Esophagus squamous epithelium (tissue), 5 donors: ENCODE measurements around the gene MGST3. TPM values are rescaled to one million over a fixed set of nuclear protein-coding genes. Genes with fewer than 3 reads are reported as not detected.

Experiments
- DNase-seq: peaks from one replicate; lab custom pipeline; 2025; lab: John Stamatoyannopoulos, UW
- H3K27ac ChIP-seq, 4 donors: fragments of 200-600 bp; sonication (generic); one replicate each; pipeline ENCODE4 v1.5.1; 2016 to 2019; ENCODE audit warnings: mild to moderate bottlenecking in 1 of 4
- H3K27me3 ChIP-seq, 4 donors: fragments of 200-600 bp; sonication (generic); 1 replicate in 3 of 4; 2 replicates in 1 of 4; pipeline versions ENCODE4 v1.5.1 to v1.6.0; 2017 to 2021; ENCODE audit warnings: antibody characterized with exemption in 1 of 4
- H3K36me3 ChIP-seq, 3 donors: fragments of 200-600 bp; sonication (generic); one replicate each; pipeline ENCODE4 v1.5.1; 2016 to 2019
- H3K4me1 ChIP-seq, 3 donors: fragments of 200-600 bp; sonication (generic); one replicate each; pipeline ENCODE4 v1.5.1; 2017 to 2019
- H3K4me3 ChIP-seq, 4 donors: fragments of 200-600 bp; sonication (generic); 1 replicate in 3 of 4; 2 replicates in 1 of 4; pipeline ENCODE4 v1.5.1; 2016 to 2019; ENCODE audit warnings: mild to moderate bottlenecking in 2 of 4, moderate library complexity in 1 of 4
- H3K9me3 ChIP-seq, 3 donors: fragments of 200-600 bp; sonication (generic); one replicate each; pipeline ENCODE4 v1.5.1; 2016 to 2019
- POLR2A ChIP-seq, 4 donors: fragments of 450-650 bp; IDR thresholded peaks; one replicate each; pipeline ENCODE4 v1.6.1; 2017; ENCODE audit warnings: antibody characterized with exemption in 4 of 4, mild to moderate bottlenecking in 4 of 4, moderate library complexity in 3 of 4
- whole genome bisulfite sequencing, 2 donors: methylation state at CpG; one replicate each; pipeline ENCODE4 v1.1.5; 2018; 5-methylcytosine and 5-hydroxymethylcytosine counted together
- intact Hi-C: fragments of 100-400 bp; cut with DNase I; formaldehyde crosslinking; loops from one replicate; pipeline ENCODE4 v1.15.0; 2022
- total RNA-seq, 4 donors: library from RNA; depleted of rRNA; stranded (reverse); fragments of >200 nt; gene quantifications; one replicate each; pipeline ENCODE4 v1.1.0, GENCODE V29; 2016
- TF ChIP-seq, protein P1 (sequence below), 6 experiments: fragments of 450-650 bp in 4 of 6; fragments of 200-600 bp in 2 of 6; sonication (generic) in 2 of 6; IDR thresholded peaks; one replicate each; pipeline ENCODE4 v1.5.1; 2016 to 2019; ENCODE audit warnings: antibody characterized with exemption in 6 of 6, mild to moderate bottlenecking in 4 of 6, moderate library complexity in 4 of 6
- donor health status: DM: yes; HTN: yes; CAD: no.

The MGST3 gene
- total RNA-seq, 4 donors from 2014 or later = 64.7 to 103 (median 82.9) TPM

DNA sequence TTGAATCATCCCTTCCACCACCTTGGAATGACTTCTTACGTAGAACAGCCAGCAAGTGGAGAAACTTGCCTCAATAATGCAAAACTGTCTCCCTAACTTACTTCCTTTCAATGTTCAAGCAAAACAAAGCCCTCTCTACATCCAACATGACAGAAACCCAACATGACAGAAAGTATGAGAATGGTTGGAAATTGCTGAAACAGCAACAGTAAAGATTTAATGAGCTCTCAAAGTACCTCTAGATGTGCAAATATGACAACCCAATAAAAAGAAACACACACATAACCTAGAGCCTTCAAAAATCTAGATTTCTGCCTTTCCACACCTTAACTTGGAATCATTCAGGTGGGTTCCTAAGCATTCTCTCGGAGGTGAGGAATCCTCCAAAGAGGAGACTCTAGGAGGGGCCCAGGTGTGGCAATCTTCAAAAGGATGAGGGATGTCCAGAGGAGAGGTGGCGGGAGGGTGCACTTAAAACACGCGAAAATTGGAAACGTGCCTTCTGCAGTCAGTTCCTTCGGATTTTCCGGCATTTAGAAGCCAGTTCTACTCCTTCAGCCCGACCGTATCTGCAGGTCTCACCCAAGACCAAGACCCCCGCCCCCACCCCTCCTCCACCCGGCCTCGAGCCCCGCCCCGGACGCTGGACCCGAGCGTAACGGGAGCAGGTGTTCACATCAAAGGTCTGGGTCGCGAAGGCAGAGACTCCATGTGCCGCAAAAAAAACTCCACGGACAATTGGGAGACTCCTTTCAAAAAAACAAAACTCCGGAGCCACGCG is 996 bp upstream of the MGST3 start:
- H3K36me3 ChIP-seq = no peaks in the 10 kb centered on the region
- peak overlapping the region; percentile 45 to 80 (median 67) for H3K4me3 ChIP-seq
- 16 to 21% methylated on average over 8 to 11 of the region's 26 CpGs for WGBS, 2 donors
- H3K9me3 ChIP-seq = no peaks in the 10 kb centered on the region
- H3K4me1 ChIP-seq = peaks cover 22 to 42% (median 25%) of the 10 kb centered on the region in 3 donors
- peak overlapping the region; percentile 89 to 96 (median 92) for H3K27ac ChIP-seq
- intact Hi-C loops = no loop called here
- H3K27me3 ChIP-seq = no peaks in the 10 kb centered on the region
- TF ChIP-seq POLR2A (IDR thresholded peaks at IDR 0.05) = no peak
- TF ChIP-seq, protein P1, sequence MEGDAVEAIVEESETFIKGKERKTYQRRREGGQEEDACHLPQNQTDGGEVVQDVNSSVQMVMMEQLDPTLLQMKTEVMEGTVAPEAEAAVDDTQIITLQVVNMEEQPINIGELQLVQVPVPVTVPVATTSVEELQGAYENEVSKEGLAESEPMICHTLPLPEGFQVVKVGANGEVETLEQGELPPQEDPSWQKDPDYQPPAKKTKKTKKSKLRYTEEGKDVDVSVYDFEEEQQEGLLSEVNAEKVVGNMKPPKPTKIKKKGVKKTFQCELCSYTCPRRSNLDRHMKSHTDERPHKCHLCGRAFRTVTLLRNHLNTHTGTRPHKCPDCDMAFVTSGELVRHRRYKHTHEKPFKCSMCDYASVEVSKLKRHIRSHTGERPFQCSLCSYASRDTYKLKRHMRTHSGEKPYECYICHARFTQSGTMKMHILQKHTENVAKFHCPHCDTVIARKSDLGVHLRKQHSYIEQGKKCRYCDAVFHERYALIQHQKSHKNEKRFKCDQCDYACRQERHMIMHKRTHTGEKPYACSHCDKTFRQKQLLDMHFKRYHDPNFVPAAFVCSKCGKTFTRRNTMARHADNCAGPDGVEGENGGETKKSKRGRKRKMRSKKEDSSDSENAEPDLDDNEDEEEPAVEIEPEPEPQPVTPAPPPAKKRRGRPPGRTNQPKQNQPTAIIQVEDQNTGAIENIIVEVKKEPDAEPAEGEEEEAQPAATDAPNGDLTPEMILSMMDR (IDR thresholded peaks at IDR 0.05) = no peak
- no peak for DNase-seq

DNA sequence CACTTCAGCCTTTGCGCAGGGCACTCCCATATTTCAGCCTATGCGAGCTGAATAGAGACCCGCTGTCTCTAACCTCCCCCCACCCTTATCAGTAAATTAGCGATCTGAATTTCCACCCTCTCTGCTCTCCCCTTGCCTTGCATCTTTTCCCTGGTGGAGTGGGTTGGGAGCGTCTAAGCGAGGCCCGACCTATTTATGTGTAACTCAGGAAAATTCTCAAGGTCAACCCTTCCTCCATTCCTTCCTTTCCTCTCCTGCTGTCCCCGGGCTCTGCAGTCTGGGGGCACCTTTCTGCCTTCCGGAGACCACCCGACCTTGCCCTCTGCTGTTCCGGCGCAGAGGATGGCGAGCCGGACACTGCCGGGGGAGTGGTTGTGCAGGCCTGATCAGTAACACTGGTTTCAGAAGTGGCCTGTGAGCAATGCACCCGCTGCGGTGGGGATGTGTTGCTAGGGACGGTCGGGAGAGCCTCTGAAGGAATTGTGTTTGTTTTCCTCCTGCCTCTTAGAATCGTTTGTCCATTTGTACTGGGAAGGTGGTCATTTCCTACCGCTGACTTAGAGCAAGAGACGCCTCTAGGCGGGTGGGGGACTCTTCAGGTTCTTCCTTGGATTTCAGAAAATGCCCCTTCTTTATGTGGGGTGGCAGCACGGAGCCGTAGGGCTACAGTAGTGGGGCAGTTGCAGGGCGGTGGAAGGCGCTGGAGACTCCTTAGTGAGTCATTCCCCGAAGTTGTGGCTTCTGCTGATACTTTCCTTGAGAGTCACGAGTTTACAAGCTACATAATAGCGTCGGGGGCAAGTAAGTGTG is 513 bp downstream of the MGST3 start:
- Histone ChIP-seq H3K4me3 (peak overlapping the region; percentile 45 to 80 (median 67)), H3K27me3 (no peaks in the 10 kb centered on the region), H3K27ac (peak overlapping the region; percentile 89 to 96 (median 92)), H3K9me3 (no peaks in the 10 kb centered on the region), H3K36me3 (peaks cover 0 to 4% (median 0%) of the 10 kb centered on the region in 3 donors), H3K4me1 (peaks cover 22 to 56% (median 27%) of the 10 kb centered on the region in 3 donors)
- 0% methylated on average over 19 to 29 of the region's 31 CpGs for WGBS, 2 donors
- TF ChIP-seq POLR2A (IDR thresholded peaks at IDR 0.05) = peak in 1 of 4 donors; percentile 24
- TF ChIP-seq, protein P1 (IDR thresholded peaks at IDR 0.05) = peak in 2 of 6 experiments; percentile 4 to 17
- no peak for DNase-seq
- intact Hi-C loops = no loop called here

DNA sequence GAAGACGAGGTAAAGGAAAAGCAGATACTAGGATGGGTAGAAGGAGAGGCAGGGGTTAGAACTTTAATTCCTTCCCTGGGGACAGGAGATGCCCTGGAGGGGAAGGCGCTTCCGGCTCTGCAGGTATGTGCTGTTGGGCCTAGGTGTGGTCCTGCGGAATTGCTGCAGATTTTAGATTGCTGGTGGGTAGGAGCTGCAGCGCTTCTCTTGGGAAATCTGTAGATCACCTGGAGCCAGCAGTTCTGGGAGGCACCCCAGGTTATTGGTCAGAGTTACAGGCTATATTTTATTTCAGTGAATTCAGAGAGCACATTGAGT is 1.1 kb downstream of the MGST3 start:
- peak overlapping the region; percentile 45 to 80 (median 67) for H3K4me3 ChIP-seq
- intact Hi-C loops = no loop called here
- peaks cover 0 to 10% (median 0%) of the 10 kb centered on the region in 3 donors for H3K36me3 ChIP-seq
- no peaks in the 10 kb centered on the region for H3K27me3 ChIP-seq
- TF ChIP-seq, protein P1 (IDR thresholded peaks at IDR 0.05) = no peak
- no peak for TF ChIP-seq POLR2A (IDR thresholded peaks at IDR 0.05)
- 13 to 19% methylated on average over 5 of the region's 5 CpGs for WGBS, 2 donors
- H3K4me1 ChIP-seq = peaks cover 22 to 62% (median 27%) of the 10 kb centered on the region in 3 donors
- peak overlapping the region; percentile 89 to 96 (median 92) for H3K27ac ChIP-seq
- DNase-seq = no peak
- no peaks in the 10 kb centered on the region for H3K9me3 ChIP-seq

DNA sequence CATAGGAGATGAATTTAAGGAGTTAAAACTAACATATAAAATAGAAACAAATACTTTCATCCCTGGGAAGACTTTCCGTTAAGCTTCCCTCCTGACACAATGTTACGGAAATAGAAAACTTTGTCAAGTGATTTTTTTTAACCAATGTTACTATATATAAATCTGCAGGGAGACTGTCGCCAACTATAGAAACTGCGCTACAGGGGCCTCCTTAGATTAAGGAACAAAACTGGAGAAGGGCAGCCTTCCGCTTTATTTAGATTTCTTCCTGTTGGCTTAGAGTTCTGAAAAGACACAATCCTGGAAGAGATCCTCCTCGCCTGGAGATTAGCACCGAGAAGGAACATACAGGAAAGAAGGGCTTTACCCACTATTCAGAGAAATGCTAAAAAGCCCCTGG is 1.5 kb downstream of the MGST3 start:
- Histone ChIP-seq H3K27ac (peak overlapping the region; percentile 89 to 96 (median 92)), H3K27me3 (no peaks in the 10 kb centered on the region), H3K36me3 (peaks cover 0 to 10% (median 0%) of the 10 kb centered on the region in 3 donors), H3K4me1 (peaks cover 22 to 65% (median 31%) of the 10 kb centered on the region in 3 donors), H3K9me3 (no peaks in the 10 kb centered on the region), H3K4me3 (peak overlapping the region; percentile 45 to 80 (median 67))
- TF ChIP-seq POLR2A (IDR thresholded peaks at IDR 0.05) = no peak
- TF ChIP-seq, protein P1 (IDR thresholded peaks at IDR 0.05) = no peak
- 8 to 13% methylated on average over 7 of the region's 7 CpGs for WGBS, 2 donors
- DNase-seq = no peak
- intact Hi-C loops = no loop called here
